Coronary artery (tissue), 2 donors: ENCODE results near the gene GAMT.

ENCODE experiments used
- DNase-seq: peaks from one replicate; pipeline ENCODE4 v3.0.0-alpha.2; 2017; ENCODE audit warnings: low spot score
- H3K27ac ChIP-seq, 2 donors: fragments of 200-600 bp; sonication (generic); one replicate each; pipeline ENCODE4 v1.5.1; 2016 to 2019
- H3K4me3 ChIP-seq: fragments of 200-600 bp; sonication (generic); 2 replicates; pipeline ENCODE4 v1.5.1; 2016; ENCODE audit warnings: mild to moderate bottlenecking, moderate library complexity
- CTCF ChIP-seq: fragments of 200-600 bp; sonication (generic); IDR thresholded peaks from one replicate; pipeline ENCODE4 v1.5.1; 2019; ENCODE audit warnings: antibody characterized with exemption

Gene GAMT

GRCh38 chr19:1432507-1432887 lies 31.2 kb upstream of the GAMT start:
- DNase-seq = no peak
- no peak for TF ChIP-seq CTCF
- no peak overlapping the region for H3K27ac ChIP-seq
- no peak overlapping the region for H3K4me3 ChIP-seq

- H3K4me3 ChIP-seq = no peak overlapping the region
- no peak for TF ChIP-seq CTCF
- H3K27ac ChIP-seq = no peak overlapping the region
- DNase-seq = no peak
These were observed 30.6 kb upstream of the GAMT start for GRCh38 chr19:1431759-1432506.

GRCh38 chr19:1430246-1430645 lies 28.9 kb upstream of the GAMT start:
- no peak overlapping the region for H3K27ac ChIP-seq
- DNase-seq = no peak
- no peak for TF ChIP-seq CTCF
- no peak overlapping the region for H3K4me3 ChIP-seq

DNA sequence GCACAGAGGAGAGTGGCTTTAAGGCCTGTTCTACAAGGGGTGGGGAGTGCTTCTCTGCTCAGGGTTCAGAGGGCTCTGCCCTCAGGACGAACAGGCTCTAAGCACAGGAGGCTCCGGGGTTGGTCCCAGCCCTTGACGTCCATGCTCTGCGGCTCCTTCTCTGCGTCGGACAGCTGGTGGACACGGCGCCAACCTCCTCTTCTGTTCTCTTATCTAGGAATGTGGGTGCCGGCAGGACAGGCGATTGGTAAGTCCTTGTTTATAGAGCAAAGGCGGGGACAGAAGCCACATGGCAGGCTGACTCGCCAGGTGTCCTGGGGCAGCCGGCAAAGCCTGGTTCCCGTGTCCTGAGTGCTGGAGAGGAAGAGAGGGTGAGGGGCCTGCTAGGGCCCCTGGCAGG lies 28.4 kb upstream of the GAMT start:
- TF ChIP-seq CTCF = no peak
- DNase-seq = no peak
- Histone ChIP-seq H3K4me3 (no peak overlapping the region), H3K27ac (no peak overlapping the region)

DNA sequence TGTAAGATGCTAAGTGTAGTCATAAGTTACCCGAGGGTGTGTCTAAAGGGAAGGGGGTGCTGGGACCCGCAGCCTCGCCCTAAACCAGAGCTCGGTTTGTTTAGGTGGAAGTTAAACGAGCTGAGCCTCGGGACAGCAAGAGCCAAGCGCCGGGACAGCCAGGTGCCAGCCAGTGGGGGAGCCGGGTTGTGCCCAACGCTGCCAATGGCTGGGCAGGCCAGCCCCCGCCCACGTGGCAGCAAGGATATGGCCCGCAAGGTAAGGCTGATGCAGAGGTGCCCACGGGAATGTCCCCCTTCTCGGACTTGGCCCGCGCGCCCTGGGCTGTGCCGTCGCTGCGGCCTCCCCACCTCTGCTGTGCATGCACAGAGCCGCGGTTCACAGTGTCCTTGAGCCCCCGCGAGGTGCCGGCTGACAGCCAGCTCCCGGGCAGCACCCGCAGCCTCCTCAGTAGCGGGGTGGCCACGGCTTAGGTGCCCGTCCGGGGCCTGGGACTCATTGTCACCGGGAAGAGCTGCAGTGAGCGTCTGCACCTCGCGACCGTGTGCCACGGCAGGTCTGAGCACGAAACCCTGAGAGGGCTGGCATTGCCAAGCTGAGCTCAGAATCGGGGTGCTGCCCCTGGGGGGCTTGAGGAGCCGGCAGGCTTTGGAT lies 27.5 kb upstream of the GAMT start:
- H3K27ac ChIP-seq = no peak overlapping the region
- no peak overlapping the region for H3K4me3 ChIP-seq
- no peak for TF ChIP-seq CTCF
- no peak for DNase-seq

DNA sequence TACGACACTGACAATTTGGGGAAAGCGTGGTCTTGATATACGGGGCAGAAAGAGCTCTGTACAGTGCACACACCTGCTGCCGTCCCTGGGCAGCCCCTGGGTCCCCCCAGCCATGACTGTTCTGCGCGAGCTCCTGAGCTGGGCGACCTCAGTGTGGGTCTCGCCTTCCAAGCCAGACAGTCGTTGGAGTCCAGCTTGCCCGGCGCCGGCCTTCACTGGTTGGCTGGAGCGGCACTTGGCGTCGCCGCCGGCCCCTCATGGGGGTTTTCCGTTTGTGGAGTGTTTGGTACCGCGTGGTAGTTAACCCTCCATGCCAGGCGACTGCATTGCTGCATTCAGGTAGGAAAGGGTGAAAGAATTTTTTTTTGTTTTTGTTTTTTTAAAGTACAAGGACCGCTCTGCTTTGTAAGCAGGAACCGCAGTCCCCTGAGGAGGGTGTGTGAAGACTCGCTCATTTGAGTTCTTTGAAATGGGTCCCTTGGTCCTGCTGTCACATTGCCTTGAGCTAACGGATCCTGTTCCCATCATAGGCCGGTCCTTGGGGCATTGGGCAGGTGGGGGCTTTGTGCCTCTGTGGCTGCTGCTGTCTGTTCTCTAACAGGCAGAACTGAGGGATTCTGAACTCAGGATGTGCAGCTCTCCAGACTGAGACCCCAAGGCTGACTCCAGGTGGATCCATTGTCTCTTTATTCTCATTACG lies 26.0 kb upstream of the GAMT start:
- no peak for DNase-seq
- no peak for TF ChIP-seq CTCF
- no peak overlapping the region for H3K27ac ChIP-seq

More for the DNA sequence above, 26.0 kb upstream of the GAMT start:
- no peak overlapping the region for H3K4me3 ChIP-seq
